GM12878 (cell line): ENCODE data around the gene AGO4. TPM values are rescaled to one million over a fixed set of nuclear protein-coding genes. Genes with fewer than 3 reads are reported as not detected.

Experiments
- ATAC-seq: fragments of 200-7000 bp; cut with Tn5 transposase; 3 replicates; pipeline ENCODE4 v1.9.1; 2020; ENCODE audit warnings: mild to moderate bottlenecking, moderate library complexity
- BruUV-seq: library from RNA; stranded (reverse); fragments of 400-500 nt; replicated peaks from 2 replicates; lab custom pipeline; 2021; lab: Mats Ljungman, UMichigan
- CTCF ChIA-PET: fragments of 300-600 bp; sonication (Branson Sonifier 250); formaldehyde crosslinking; extraction: SDS; loops from one replicate; lab custom pipeline; 2021; ENCODE audit warnings: inconsistent platforms; lab: Yijun Ruan, JAX
- POLR2A ChIA-PET: fragments of 350-600 bp; formaldehyde crosslinking; extraction: SDS; loops from one replicate; lab custom pipeline; 2021; ENCODE audit warnings: inconsistent platforms; lab: Charles Lee
- RAD21 ChIA-PET: fragments of 300-600 bp; sonication (Branson Sonifier 250); formaldehyde crosslinking; loops from one replicate; lab custom pipeline; 2023; ENCODE audit warnings: antibody characterized with exemption; ENCODE audit not compliant: unreplicated experiment; lab: Charles Lee
- SMC1A ChIA-PET: fragments of 300-600 bp; sonication (Branson Sonifier 250); formaldehyde crosslinking; loops from one replicate; lab custom pipeline; 2023; ENCODE audit not compliant: unreplicated experiment, uncharacterized antibody; lab: Charles Lee
- DNase-seq: peaks from one replicate; pipeline ENCODE4 v3.0.0-alpha.2; 2011; ENCODE audit warnings: low read depth, low spot score
- FAIRE-seq: peaks from 3 replicates; lab custom pipeline; 2011; peaks lifted over from hg19 to GRCh38; lab: Jason Lieb, UNC
- H2AFZ ChIP-seq: 2 replicates; pipeline ENCODE4 v1.6.0; 2011; ENCODE audit warnings: low read depth, low read length, control low read depth; ENCODE audit not compliant: control insufficient read depth
- H3K27ac ChIP-seq: 2 replicates; pipeline ENCODE4 v1.5.1; 2011; ENCODE audit warnings: control low read depth; ENCODE audit not compliant: control insufficient read depth, insufficient read depth
- H3K27me3 ChIP-seq, 2 experiments: replicated peaks in 1 of 2; 2 replicates each; pipeline versions ENCODE4 v1.6.0 to v1.6.1; 2011; ENCODE audit warnings: low read length in 1 of 2; ENCODE audit not compliant: control insufficient read depth in 2 of 2, insufficient read depth in 2 of 2
- H3K36me3 ChIP-seq, 2 experiments: 2 replicates each; pipeline ENCODE4 v1.5.1; 2011; ENCODE audit warnings: low read length in 1 of 2; ENCODE audit not compliant: control insufficient read depth in 2 of 2, insufficient read depth in 2 of 2
- H3K4me1 ChIP-seq: 2 replicates; pipeline ENCODE4 v1.6.1; 2011; ENCODE audit warnings: mild to moderate bottlenecking, low read length, moderate library complexity, mixed read lengths; ENCODE audit not compliant: control insufficient read depth, insufficient read depth
- H3K4me2 ChIP-seq: 2 replicates; pipeline ENCODE4 v1.6.0; 2011; ENCODE audit warnings: control low read depth; ENCODE audit not compliant: control insufficient read depth, insufficient read depth
- H3K4me3 ChIP-seq: fragments of 200-600 bp; sonication (generic); 2 replicates; pipeline ENCODE4 v1.5.1; 2016
- H3K79me2 ChIP-seq: 2 replicates; pipeline ENCODE4 v1.6.0; 2011; ENCODE audit warnings: low read length; ENCODE audit not compliant: control insufficient read depth, insufficient read depth
- H3K9ac ChIP-seq: 2 replicates; pipeline ENCODE4 v1.8.0; 2011; ENCODE audit warnings: low read length, control low read depth, mixed read lengths; ENCODE audit not compliant: control insufficient read depth, insufficient read depth
- H3K9me3 ChIP-seq: replicated peaks from 3 replicates; pipeline ENCODE4 v1.5.1; 2011; ENCODE audit warnings: mild to moderate bottlenecking, low read length; ENCODE audit not compliant: control insufficient read depth, insufficient read depth
- H4K20me1 ChIP-seq: 2 replicates; pipeline ENCODE4 v1.6.0; 2011; ENCODE audit not compliant: control insufficient read depth, insufficient read depth
- NFXL1 ChIP-seq: fragments of 450-650 bp; IDR thresholded peaks from 2 replicates; pipeline ENCODE4 v1.6.1; 2017; ENCODE audit warnings: antibody characterized with exemption, mild to moderate bottlenecking, borderline replicate concordance
- RAD21 ChIP-seq: IDR thresholded peaks from 2 replicates; pipeline ENCODE4 v1.6.1; 2011; ENCODE audit warnings: mild to moderate bottlenecking, low read depth, low read length, moderate library complexity; ENCODE audit not compliant: insufficient read depth
- SPI1 ChIP-seq: IDR thresholded peaks from 2 replicates; pipeline ENCODE4 v1.6.1; 2011; ENCODE audit warnings: low read depth, mild to moderate bottlenecking, low read length, moderate library complexity, borderline replicate concordance; ENCODE audit not compliant: insufficient read depth
- ZNF384 ChIP-seq: IDR thresholded peaks from 2 replicates; pipeline ENCODE4 v1.6.1; 2012; ENCODE audit warnings: low read depth, mild to moderate bottlenecking, low read length, improper control_type of control experiment, borderline replicate concordance
- WGBS: methylation state at CpG from one replicate; pipeline ENCODE4 v1.1.6; 2016; ENCODE audit warnings: low lambda C conversion rate; ENCODE audit not compliant: insufficient replicate concordance, insufficient coverage; ENCODE audit errors: missing lambda C conversion rate; 5-methylcytosine and 5-hydroxymethylcytosine counted together
- in situ Hi-C: fragments of 300-500 bp; cut with MboI; formaldehyde crosslinking; loops from 9 replicates; pipeline ENCODE4 v1.14.3; 2018; ENCODE audit warnings: mixed read lengths
- intact Hi-C: fragments of 100-400 bp; cut with micrococcal nuclease; formaldehyde crosslinking; loops from one replicate; pipeline ENCODE4 v1.14.2; 2022; ENCODE audit not compliant: unreplicated experiment
- polyA plus RNA-seq, 11 experiments: library from polyadenylated mRNA; depleted of rRNA in 4 of 11; unstranded in 6 of 11; stranded (reverse) in 5 of 11; fragments of >200 nt; fragmentation: Nextera tagmentation in 4 of 11; fragmentation: Illumina TruSeq in 1 of 11; extraction: Ambion mirVana in 4 of 11; extraction: Trizol in 1 of 11; gene quantifications; 1 replicate in 1 of 11; 2 replicates in 10 of 11; pipeline versions ENCODE4 v1.2.1 to v1.2.3, GENCODE V29; 2011 to 2016; ENCODE audit warnings: inconsistent platforms in 2 of 11, missing spikeins in 2 of 11, low read depth in 1 of 11
- total RNA-seq, 4 experiments: library from RNA; depleted of rRNA in 3 of 4; stranded (reverse); fragments of >200 nt in 3 of 4; fragmentation: Illumina TruSeq in 1 of 4; extraction: Trizol in 1 of 4; gene quantifications; 2 replicates each; pipeline versions ENCODE4 v1.2.1 to v1.2.3, GENCODE V29; 2013 to 2021
- TF ChIP-seq, protein P1 (sequence below): IDR thresholded peaks from 2 replicates; pipeline ENCODE4 v1.6.1; 2011; ENCODE audit warnings: low read depth, low read length, improper control_type of control experiment, borderline replicate concordance

The AGO4 gene
- total and polyA plus RNA-seq, 10 of the 15 experiments (the other 5 are each of a cell fraction or from before 2014, with no cell fraction given), result 1.2 to 7.9 (median 3.2) TPM

GRCh38 chr1:35795295-35795694, 12.5 kb upstream of the AGO4 start (continued):
- TF ChIP-seq ZNF384 (no peak), RAD21 (no peak)

DNA sequence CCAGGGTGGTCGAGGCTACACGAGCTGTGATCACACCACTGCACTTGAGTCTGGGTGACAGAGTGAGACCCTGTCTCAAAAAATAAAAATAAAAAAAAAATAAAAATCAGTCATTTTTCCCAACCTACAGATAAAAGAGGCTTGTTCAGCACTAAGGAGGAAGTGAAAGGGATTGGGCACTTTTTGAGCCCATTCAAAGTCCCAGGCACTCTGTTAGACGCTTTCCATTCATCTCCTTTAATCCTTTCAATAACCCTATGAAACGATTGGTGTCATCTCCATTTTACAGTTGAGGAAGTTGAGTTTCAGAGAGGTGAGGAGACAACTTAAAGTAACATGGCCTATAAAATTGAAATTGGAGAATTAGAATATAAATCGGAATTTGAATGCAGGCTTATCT, 10.4 kb upstream of the AGO4 start:
- ATAC-seq, result peak; percentile 66
- BruUV-seq, result no TSS peak
- WGBS, result 47% methylated on average over 5 of the region's 5 CpGs
- DNase-seq, result no peak
- peak overlapping the region; percentile 38 for H3K27ac ChIP-seq
- H3K36me3 ChIP-seq, result no peaks in the 10 kb centered on the region
- no peak overlapping the region for H2AFZ ChIP-seq
- peaks cover 16% of the 10 kb centered on the region for H3K4me1 ChIP-seq
- ChIA-PET RAD21 (interaction anchor here (1.1 to 1.2 kb wide), 2 partner anchors 14 to 28 kb away, joined by 3 to 5 read pairs; partner anchors contain the start of gene CLSPN), SMC1A (interaction anchor here (0.6 to 1.7 kb wide), 4 partner anchors 9 to 256 kb away, joined by 3 to 6 read pairs (median 4); no protein-coding TSS in a partner anchor), CTCF (interaction anchor here (0.9 to 1.3 kb wide), 2 partner anchors 22 to 229 kb away, joined by 4 read pairs; no protein-coding TSS in a partner anchor), POLR2A (interaction anchor here (1.0 kb wide), 1 partner anchor 27 kb away, joined by 3 read pairs; the partner anchor contains the start of gene CLSPN)
- no peaks in the 10 kb centered on the region for H4K20me1 ChIP-seq
- no peaks in the 10 kb centered on the region for H3K9me3 ChIP-seq
- no peaks in the 10 kb centered on the region for H3K27me3 ChIP-seq
- in situ Hi-C loops (no loop called here), intact Hi-C loops (no loop called here)
- TF ChIP-seq NFXL1, result no peak
- TF ChIP-seq, protein P1, sequence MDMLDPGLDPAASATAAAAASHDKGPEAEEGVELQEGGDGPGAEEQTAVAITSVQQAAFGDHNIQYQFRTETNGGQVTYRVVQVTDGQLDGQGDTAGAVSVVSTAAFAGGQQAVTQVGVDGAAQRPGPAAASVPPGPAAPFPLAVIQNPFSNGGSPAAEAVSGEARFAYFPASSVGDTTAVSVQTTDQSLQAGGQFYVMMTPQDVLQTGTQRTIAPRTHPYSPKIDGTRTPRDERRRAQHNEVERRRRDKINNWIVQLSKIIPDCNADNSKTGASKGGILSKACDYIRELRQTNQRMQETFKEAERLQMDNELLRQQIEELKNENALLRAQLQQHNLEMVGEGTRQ, result no peak
- TF ChIP-seq SPI1, result peak; percentile 52; the same call in 1 of the 2 replicates
- H3K4me2 ChIP-seq, result peak overlapping the region; percentile 40
- H3K79me2 ChIP-seq, result no peaks in the 10 kb centered on the region
- no peak overlapping the region for H3K9ac ChIP-seq
- H3K4me3 ChIP-seq, result peak overlapping the region; percentile 29; the same call in 1 of the 2 replicates
- FAIRE-seq, result no peak
